K562 (cell line): Measurements from ENCODE around the gene LGR6. TPM values are rescaled to one million over a fixed set of nuclear protein-coding genes. Genes with fewer than 3 reads are reported as not detected.

Experiments used
- BHLHE40 ChIP-seq: IDR thresholded peaks from 2 replicates; pipeline ENCODE4 v1.6.1; 2011; ENCODE audit warnings: low read length, improper control_type of control experiment
- CBX3 ChIP-seq, 2 experiments: IDR thresholded peaks; 1 replicate in 1 of 2; 2 replicates in 1 of 2; pipeline ENCODE4 v1.6.1; 2012; ENCODE audit warnings: inconsistent platforms in 2 of 2, low read length in 2 of 2, borderline replicate concordance in 1 of 2, control low read depth in 1 of 2
- CHD2 ChIP-seq: IDR thresholded peaks from 2 replicates; pipeline ENCODE4 v1.6.1; 2011; ENCODE audit warnings: low read depth, low read length
- CLOCK ChIP-seq: fragments of 250-450 bp; sonication (Bioruptor Pico); IDR thresholded peaks from 2 replicates; pipeline ENCODE4 v1.4.0; 2020; ENCODE audit warnings: mild to moderate bottlenecking, moderate library complexity, borderline replicate concordance
- ERF ChIP-seq: fragments of 450-650 bp; formaldehyde crosslinking; IDR thresholded peaks from 2 replicates; pipeline ENCODE4 v1.4.0; 2020; ENCODE audit warnings: mild to moderate bottlenecking, mixed read lengths
- HNRNPK ChIP-seq: fragments of 200-400 bp; formaldehyde crosslinking; IDR thresholded peaks from one replicate; pipeline ENCODE4 v1.6.1; 2018; ENCODE audit warnings: mild to moderate bottlenecking, low read depth, low read length; ENCODE audit not compliant: poor library complexity, severe bottlenecking
- KAT8 ChIP-seq: fragments of 450-650 bp; IDR thresholded peaks from 2 replicates; pipeline ENCODE4 v1.6.1; 2016; ENCODE audit warnings: low read depth, mild to moderate bottlenecking
- MLLT1 ChIP-seq, 2 experiments: fragments of 450-650 bp; IDR thresholded peaks; 2 replicates each; pipeline ENCODE4 v1.6.1; 2016
- OTX1 ChIP-seq: fragments of 450-650 bp; formaldehyde crosslinking; IDR thresholded peaks from 2 replicates; pipeline ENCODE4 v1.4.0; 2022; ENCODE audit warnings: mild to moderate bottlenecking
- PBX2 ChIP-seq, 2 experiments: IDR thresholded peaks in 1 of 2; conservative IDR thresholded peaks in 1 of 2; 2 replicates each; pipeline ENCODE4 v1.6.1; 2016; ENCODE audit warnings: low read depth in 2 of 2, mild to moderate bottlenecking in 1 of 2, missing compliant biosample characterization in 1 of 2, missing genetic modification characterization in 1 of 2, moderate library complexity in 1 of 2
- TEAD4 ChIP-seq, 2 experiments: sonication (generic) in 1 of 2; formaldehyde crosslinking in 1 of 2; IDR thresholded peaks; 2 replicates each; pipeline versions ENCODE4 v1.6.1 to v1.8.0; 2012 to 2022; ENCODE audit warnings: borderline replicate concordance in 1 of 2, inconsistent platforms in 1 of 2, low read length in 1 of 2, mild to moderate bottlenecking in 1 of 2, missing genetic modification reagents in 1 of 2
- USF1 ChIP-seq: sonication (generic); formaldehyde crosslinking; IDR thresholded peaks from 2 replicates; pipeline ENCODE4 v1.9.0; 2022; ENCODE audit warnings: mild to moderate bottlenecking, missing genetic modification reagents
- ZBTB5 ChIP-seq: fragments of 450-650 bp; IDR thresholded peaks from 2 replicates; pipeline ENCODE4 v1.6.1; 2017; ENCODE audit warnings: antibody characterized with exemption
- ZEB2 ChIP-seq: fragments of 450-650 bp; IDR thresholded peaks from 2 replicates; pipeline ENCODE4 v1.6.1; 2016
- ZNF224 ChIP-seq: sonication (generic); formaldehyde crosslinking; IDR thresholded peaks from 2 replicates; pipeline ENCODE4 v1.8.0; 2022; ENCODE audit warnings: mild to moderate bottlenecking, missing genetic modification reagents
- ZNF583 ChIP-seq: fragments of 250-450 bp; sonication (Bioruptor Pico); IDR thresholded peaks from 2 replicates; pipeline ENCODE4 v1.4.0; 2020
- polyA plus RNA-seq, 8 experiments: library from polyadenylated mRNA; depleted of rRNA in 4 of 8; stranded (reverse) in 5 of 8; unstranded in 3 of 8; fragments of >200 nt; fragmentation: Nextera tagmentation in 2 of 8; fragmentation: Illumina TruSeq in 1 of 8; extraction: Ambion mirVana in 2 of 8; extraction: Trizol in 1 of 8; gene quantifications; 2 replicates each; pipeline versions ENCODE4 v1.2.1 to v1.2.3, GENCODE V29; 2011 to 2014; ENCODE audit warnings: inconsistent platforms in 1 of 8, missing spikeins in 1 of 8
- total RNA-seq, 7 experiments: library from RNA; depleted of rRNA in 6 of 7; stranded (reverse); fragments of >200 nt in 6 of 7; fragmentation: Illumina TruSeq in 2 of 7; extraction: Trizol in 2 of 7; gene quantifications; 2 replicates each; pipeline versions ENCODE4 v1.2.1 to v1.2.3, GENCODE V29; 2011 to 2021; ENCODE audit warnings: low replicate concordance in 1 of 7

The LGR6 gene
- total and polyA plus RNA-seq, 9 of the 15 experiments (the other 6 are each of a cell fraction or from before 2014, with no cell fraction given), result 0.01 to 0.54 (median 0.17) TPM; not detected in 1

- TF ChIP-seq ZBTB5, result peak; percentile 64; the same call in 1 of the 2 replicates
- TF ChIP-seq CHD2, result peak; percentile 71
- no peak for TF ChIP-seq HNRNPK
- TF ChIP-seq USF1 (CRISPR knock-in tag), result no peak
- no peak for TF ChIP-seq CLOCK (CRISPR knock-in tag)
- no peak; the same call in 1 of the 2 replicates for TF ChIP-seq ZNF224
- peak; percentile 92; the same call in 1 of the 2 replicates for TF ChIP-seq ERF
- peak; percentile 74 to 92; a peak in 3 of 4 replicates for TF ChIP-seq MLLT1 (IDR thresholded peaks at IDR 0.05)
- TF ChIP-seq BHLHE40, result no peak
- peak; percentile 10; the same call in 1 of the 2 replicates for TF ChIP-seq ZEB2
- no peak for TF ChIP-seq KAT8
- TF ChIP-seq OTX1, result peak; percentile 96
- peak; percentile 31; the same call in 1 of the 2 replicates for TF ChIP-seq TEAD4 (IDR thresholded peaks at IDR 0.05; ENCODE audit: low read length)
- TF ChIP-seq TEAD4 (CRISPR knock-in tag; IDR thresholded peaks at IDR 0.05; ENCODE audit: borderline replicate concordance), result no peak
- TF ChIP-seq ZNF583 (CRISPR knock-in tag), result peak; percentile 46; the same call in 1 of the 2 replicates
- TF ChIP-seq CBX3 (IDR thresholded peaks at IDR 0.05; ENCODE audit: borderline replicate concordance in 1 of 2, low read length in 2 of 2), result no peak
- no peak for TF ChIP-seq PBX2 (CRISPR knock-in tag; IDR thresholded peaks at IDR 0.05; ENCODE audit: low read depth)
- TF ChIP-seq PBX2 (tag; conservative IDR thresholded peaks at IDR 0.05; ENCODE audit: low read depth), result 0 out of 2 replicates have a peak, but pooled peaks have one; percentile 20
These were observed 33.8 kb upstream of the LGR6 start (continued) for GRCh38 chr1:202159534-202160371.
